Aorta (tissue), 5 donors: ENCODE data around the gene ZC3H4. TPM values are rescaled to one million over a fixed set of nuclear protein-coding genes. Genes with fewer than 3 reads are reported as not detected.
A peak's percentile ranks its signal among the peaks of the same experiment; 100 is the strongest.

Experiments
- ATAC-seq: fragments of 200-7000 bp; cut with Tn5 transposase; one replicate; pipeline ENCODE4 v1.9.1; 2022; ENCODE audit warnings: moderate library complexity; ENCODE audit not compliant: low FRiP score
- DNase-seq, 2 donors: peaks; one replicate each; pipeline ENCODE4 v3.0.0-alpha.2; 2020
- H3K27ac ChIP-seq, 2 donors: one replicate each; pipeline ENCODE4 v1.5.1; 2013; ENCODE audit warnings: low read length in 2 of 2, mild to moderate bottlenecking in 2 of 2, moderate library complexity in 2 of 2, control low read depth in 1 of 2, inconsistent platforms in 1 of 2, low read depth in 1 of 2
- H3K27me3 ChIP-seq, 2 donors: one replicate each; pipeline ENCODE4 v1.6.1; 2013; ENCODE audit warnings: control low read depth in 1 of 2, low read length in 1 of 2, mild to moderate bottlenecking in 1 of 2, moderate library complexity in 1 of 2; ENCODE audit not compliant: insufficient read depth in 2 of 2, control insufficient read depth in 1 of 2
- H3K36me3 ChIP-seq, 2 donors: one replicate each; pipeline ENCODE4 v1.6.1; 2013; ENCODE audit warnings: control low read depth in 1 of 2, low read length in 1 of 2, mild to moderate bottlenecking in 1 of 2; ENCODE audit not compliant: insufficient read depth in 2 of 2, control insufficient read depth in 1 of 2
- H3K4me1 ChIP-seq, 2 donors: one replicate each; pipeline ENCODE4 v1.6.1; 2013; ENCODE audit warnings: low read length in 2 of 2, control low read depth in 1 of 2, mild to moderate bottlenecking in 1 of 2, moderate library complexity in 1 of 2; ENCODE audit not compliant: insufficient read depth in 2 of 2, control insufficient read depth in 1 of 2
- H3K4me3 ChIP-seq, 2 donors: one replicate each; pipeline ENCODE4 v1.5.1; 2013; ENCODE audit warnings: low read length in 2 of 2, control low read depth in 1 of 2, mild to moderate bottlenecking in 1 of 2
- H3K9me3 ChIP-seq: one replicate; pipeline ENCODE4 v1.6.1; 2013; ENCODE audit warnings: mild to moderate bottlenecking, low read length; ENCODE audit not compliant: control insufficient read depth
- WGBS, 2 donors: extraction: QIAGEN DNeasy Blood & Tissue Kit; methylation state at CpG; one replicate each; pipeline ENCODE4 v1.1.7; 2013; 5-methylcytosine and 5-hydroxymethylcytosine counted together
- intact Hi-C, 2 donors: fragments of 100-400 bp; cut with DNase I; formaldehyde crosslinking; loops; one replicate each; pipeline versions ENCODE4 v1.14.2 to v1.15.0; 2022
- polyA plus RNA-seq, 2 donors: library from polyadenylated mRNA; stranded (reverse); fragments of 200-250 nt; gene quantifications; one replicate each; pipeline ENCODE4 v1.2.3, GENCODE V29; 2013
- total RNA-seq, 2 donors: library from RNA; stranded (reverse); fragmentation: NEBNext Ultra II Directional; extraction: Animal tissue kit (Norgen Biotek cat#: 25700); gene quantifications; one replicate each; pipeline ENCODE4 v1.2.1, GENCODE V29; 2021
- donor health status: healthy with polysubstance abuse.
- donor health status: Bipolar disorder and iron deficiency.
- donor health status: DM: no; HTN: no; CAD: no.
- donor health status: DM: no; HTN: no; CAD: no.
- donor health status: DM: yes; HTN: yes; CAD: no.

ZC3H4 gene
- total and polyA plus RNA-seq, 4 donors: 5.7 to 34.6 (median 22.2) TPM

DNA sequence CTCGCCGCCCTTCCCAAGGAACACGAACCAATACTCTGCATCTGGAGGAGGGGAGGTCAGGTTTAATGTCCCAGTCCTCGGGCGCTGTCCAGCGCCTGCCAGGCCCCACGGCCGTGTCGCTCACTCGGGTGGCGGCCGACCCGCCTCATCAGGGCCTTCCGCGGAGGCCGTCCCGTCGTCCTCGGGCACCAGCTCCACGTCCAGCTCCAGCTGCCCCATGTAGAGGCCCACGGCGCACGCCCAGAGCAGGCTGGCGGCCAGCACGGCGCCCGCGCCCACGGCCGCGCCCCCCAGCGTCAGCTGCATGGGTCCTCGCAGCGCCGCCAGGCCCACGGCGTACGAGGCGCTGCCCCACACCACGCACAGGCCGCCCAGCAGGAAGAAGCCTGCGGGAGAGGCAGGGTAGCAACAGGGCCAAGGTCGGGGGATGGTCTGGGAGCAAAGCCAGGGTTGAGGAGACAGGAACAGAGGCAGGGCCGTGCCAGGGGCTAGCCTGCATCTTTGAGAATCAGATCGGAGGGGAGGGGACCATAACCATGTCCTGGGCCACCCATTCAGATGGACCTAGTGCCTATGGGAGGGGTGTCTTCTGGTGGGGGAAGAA is 67.6 kb downstream of the ZC3H4 start:
- intact Hi-C loops: loop anchor here in 1 of 2 donors (10.0 kb wide), 1 partner anchor 1331 kb away; no protein-coding TSS in a partner anchor
- Histone ChIP-seq H3K27me3 (no peaks in the 10 kb centered on the region), H3K4me1 (no peaks in the 10 kb centered on the region), H3K27ac (no peak overlapping the region), H3K4me3 (no peak overlapping the region), H3K36me3 (no peaks in the 10 kb centered on the region), H3K9me3 (no peaks in the 10 kb centered on the region)
- 93% methylated on average over 43 to 45 of the region's 45 CpGs for WGBS, 2 donors
- no peak for DNase-seq
- ATAC-seq: no peak

DNA sequence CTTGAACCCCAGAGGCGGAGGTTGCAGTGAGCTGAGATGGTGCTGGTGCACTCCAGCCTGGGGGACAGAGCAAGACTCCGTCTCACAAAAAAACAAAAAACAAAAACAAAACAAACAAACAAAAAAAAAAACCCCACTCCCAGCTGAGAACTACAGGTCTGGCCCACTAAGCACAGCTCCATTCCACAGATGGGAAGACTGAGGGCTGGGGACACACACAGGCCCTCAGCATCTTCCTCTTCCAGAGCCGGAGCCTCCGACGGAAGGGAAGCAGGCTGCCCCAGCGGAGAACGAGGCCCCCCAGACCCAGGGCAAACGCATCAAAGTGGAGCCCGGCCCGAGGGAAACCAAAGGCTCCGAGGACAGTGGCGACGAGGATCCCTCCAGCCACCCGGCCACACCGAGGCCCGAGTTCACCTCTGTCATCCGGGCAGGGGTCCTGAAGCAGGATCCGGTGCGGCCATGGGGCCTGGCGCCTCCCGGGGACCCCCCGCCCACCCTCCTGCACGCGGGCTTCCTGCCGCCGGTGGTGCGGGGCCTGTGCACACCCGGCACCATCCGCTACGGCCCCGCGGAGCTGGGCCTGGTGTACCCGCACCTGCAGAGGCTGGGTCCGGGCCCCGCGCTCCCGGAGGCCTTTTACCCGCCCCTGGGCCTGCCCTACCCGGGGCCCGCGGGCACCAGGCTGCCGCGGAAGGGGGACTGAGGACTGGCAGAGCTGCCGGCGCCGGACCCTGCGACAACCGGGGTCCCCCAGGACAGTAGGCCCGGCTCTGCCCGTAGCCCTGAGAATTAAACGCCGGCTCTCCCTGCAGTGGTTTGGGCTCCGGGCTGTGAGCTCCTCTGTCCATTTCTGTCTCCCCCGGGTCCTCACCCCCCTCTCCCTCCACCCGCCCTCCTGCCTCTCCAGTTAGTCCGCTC is 68.4 kb downstream of the ZC3H4 start:
- ATAC-seq (no peak), DNase-seq (no peak)
- 95 to 96% methylated on average over 50 to 56 of the region's 56 CpGs for WGBS, 2 donors
- no peaks in the 10 kb centered on the region for H3K9me3 ChIP-seq
- H3K4me1 ChIP-seq: no peaks in the 10 kb centered on the region
- H3K27me3 ChIP-seq: no peaks in the 10 kb centered on the region
- no peak overlapping the region for H3K4me3 ChIP-seq
- intact Hi-C loops: loop anchor here in 1 of 2 donors (10.0 kb wide), 1 partner anchor 1330 kb away; no protein-coding TSS in a partner anchor
- no peaks in the 10 kb centered on the region for H3K36me3 ChIP-seq
- no peak overlapping the region for H3K27ac ChIP-seq

DNA sequence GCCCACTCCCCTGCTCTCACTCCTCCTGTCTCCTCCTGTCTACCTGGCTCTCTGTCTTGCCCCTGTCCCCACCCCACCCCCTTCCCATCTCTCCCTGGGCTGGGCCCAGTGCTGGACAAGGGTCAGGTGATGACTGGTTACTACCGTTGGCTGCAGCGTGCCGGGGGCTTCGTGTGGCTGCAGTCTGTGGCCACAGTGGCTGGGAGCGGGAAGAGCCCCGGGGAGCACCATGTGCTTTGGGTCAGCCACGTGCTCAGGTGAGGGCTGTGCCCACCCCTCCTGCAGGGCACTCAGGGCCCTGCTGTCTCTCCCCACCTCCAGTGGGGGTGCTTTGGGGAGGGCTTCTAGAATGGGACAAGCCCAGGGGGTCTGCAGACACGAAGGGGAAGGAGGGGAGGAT is 72.7 kb downstream of the ZC3H4 start:
- Histone ChIP-seq H3K4me1 (no peaks in the 10 kb centered on the region), H3K4me3 (no peak overlapping the region), H3K27ac (no peak overlapping the region), H3K27me3 (no peaks in the 10 kb centered on the region), H3K9me3 (no peaks in the 10 kb centered on the region), H3K36me3 (no peaks in the 10 kb centered on the region)
- WGBS, 2 donors: 67 to 75% methylated on average over 8 of the region's 8 CpGs
- intact Hi-C loops: loop anchor here in 1 of 2 donors (10.0 kb wide), 1 partner anchor 1326 kb away; no protein-coding TSS in a partner anchor
- DNase-seq (no peak), ATAC-seq (no peak)

- DNase-seq: no peak
- Histone ChIP-seq H3K4me1 (no peaks in the 10 kb centered on the region), H3K27me3 (no peaks in the 10 kb centered on the region), H3K4me3 (no peak overlapping the region), H3K9me3 (no peaks in the 10 kb centered on the region), H3K36me3 (no peaks in the 10 kb centered on the region), H3K27ac (no peak overlapping the region)
- no peak for ATAC-seq
- 91 to 93% methylated on average over 17 of the region's 17 CpGs for WGBS, 2 donors
- intact Hi-C loops: loop anchor here in 1 of 2 donors (5.0 kb wide), 1 partner anchor 38 kb away; no protein-coding TSS in a partner anchor
These were observed 74.2 kb downstream of the ZC3H4 start for GRCh38 chr19:47039239-47039874.

- DNase-seq (no peak), ATAC-seq (no peak)
- Histone ChIP-seq H3K4me3 (no peak overlapping the region), H3K27me3 (no peaks in the 10 kb centered on the region), H3K36me3 (no peaks in the 10 kb centered on the region), H3K27ac (no peak overlapping the region), H3K4me1 (no peaks in the 10 kb centered on the region), H3K9me3 (no peaks in the 10 kb centered on the region)
- intact Hi-C loops: loop anchor here in 1 of 2 donors (5.0 kb wide), 1 partner anchor 40 kb away; no protein-coding TSS in a partner anchor
- WGBS, 2 donors: 46 to 59% methylated on average over 1 of the region's 1 CpG
These were observed 75.8 kb downstream of the ZC3H4 start for GRCh38 chr19:47037766-47038165.

- 9 to 12% methylated on average over 26 of the region's 26 CpGs for WGBS, 2 donors
- no peaks in the 10 kb centered on the region for H3K36me3 ChIP-seq
- ATAC-seq (peak; percentile 70), DNase-seq (no peak)
- peak overlapping the region in 1 of 2 donors; percentile 28 for H3K4me3 ChIP-seq
- intact Hi-C loops: loop anchor here in 1 of 2 donors (5.0 kb wide), 1 partner anchor 41 kb away; no protein-coding TSS in a partner anchor
- no peaks in the 10 kb centered on the region for H3K4me1 ChIP-seq
- H3K27me3 ChIP-seq: no peaks in the 10 kb centered on the region
- H3K27ac ChIP-seq: no peak overlapping the region
- no peaks in the 10 kb centered on the region for H3K9me3 ChIP-seq
These were observed 77.4 kb downstream of the ZC3H4 start for GRCh38 chr19:47036097-47036651.

GRCh38 chr19:47035127-47036096 is 78.2 kb downstream of the ZC3H4 start:
- H3K4me1 ChIP-seq: no peaks in the 10 kb centered on the region
- ATAC-seq (peak; percentile 94), DNase-seq (peak; percentile 87 to 96)
- peak overlapping the region in 1 of 2 donors; percentile 28 for H3K4me3 ChIP-seq
- H3K27ac ChIP-seq: no peak overlapping the region
- H3K36me3 ChIP-seq: no peaks in the 10 kb centered on the region
- WGBS, 2 donors: 11 to 12% methylated on average over 35 of the region's 35 CpGs
- intact Hi-C loops: loop anchor here in 1 of 2 donors (1.0 to 5.0 kb wide), 3 partner anchors 23 to 90 kb away; no protein-coding TSS in a partner anchor
- H3K27me3 ChIP-seq: no peaks in the 10 kb centered on the region
- H3K9me3 ChIP-seq: no peaks in the 10 kb centered on the region
